Spleen (tissue), 7 donors: ENCODE measurements around the gene LDLRAD4.

Experiments
- POLR2A ChIP-seq, 3 donors: fragments of 450-650 bp; IDR thresholded peaks; one replicate each; pipeline ENCODE4 v1.5.1; 2017; ENCODE audit warnings: antibody characterized with exemption in 3 of 3, mild to moderate bottlenecking in 1 of 3
- TF ChIP-seq, protein P1 (sequence below), 11 experiments: fragments of 200-600 bp in 7 of 11; fragments of 450-650 bp in 4 of 11; sonication (generic) in 4 of 11; IDR thresholded peaks in 8 of 11; conservative IDR thresholded peaks in 3 of 11; 1 replicate in 7 of 11; 2 replicates in 4 of 11; pipeline versions ENCODE4 v1.4.0 to v1.8.0; 2016 to 2021; ENCODE audit warnings: antibody characterized with exemption in 11 of 11, inconsistent platforms in 4 of 11, mild to moderate bottlenecking in 1 of 11
- donor health status: DM: no; HTN: no; CAD: no; lungs with moderate emphysema.
- donor health status: DM: no; HTN: no; CAD: no.
- donor health status: DM: no; HTN: no; CAD: no.

DNA sequence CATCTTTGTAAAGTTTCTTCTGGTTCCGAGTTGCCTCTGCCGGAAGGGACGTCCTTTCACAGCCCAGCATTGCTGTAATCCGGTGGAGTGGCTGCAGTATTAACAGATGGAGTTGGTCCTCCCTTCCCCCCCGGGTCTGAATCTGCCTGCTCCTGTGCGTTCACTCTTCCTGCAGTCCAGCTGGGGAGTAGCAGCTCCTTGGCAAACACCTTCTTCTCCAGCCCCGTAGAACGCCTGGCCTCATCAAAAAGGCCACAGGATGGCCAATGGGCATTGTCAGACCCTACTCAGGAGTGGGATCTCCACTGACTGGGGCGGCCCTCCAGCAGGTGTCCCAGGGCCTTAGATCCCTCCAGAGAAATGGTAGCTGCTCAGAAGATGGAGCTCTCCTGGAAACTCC lies 273.8 kb downstream of the LDLRAD4 start:
- TF ChIP-seq POLR2A (IDR thresholded peaks at IDR 0.05), result no peak
- TF ChIP-seq, protein P1, sequence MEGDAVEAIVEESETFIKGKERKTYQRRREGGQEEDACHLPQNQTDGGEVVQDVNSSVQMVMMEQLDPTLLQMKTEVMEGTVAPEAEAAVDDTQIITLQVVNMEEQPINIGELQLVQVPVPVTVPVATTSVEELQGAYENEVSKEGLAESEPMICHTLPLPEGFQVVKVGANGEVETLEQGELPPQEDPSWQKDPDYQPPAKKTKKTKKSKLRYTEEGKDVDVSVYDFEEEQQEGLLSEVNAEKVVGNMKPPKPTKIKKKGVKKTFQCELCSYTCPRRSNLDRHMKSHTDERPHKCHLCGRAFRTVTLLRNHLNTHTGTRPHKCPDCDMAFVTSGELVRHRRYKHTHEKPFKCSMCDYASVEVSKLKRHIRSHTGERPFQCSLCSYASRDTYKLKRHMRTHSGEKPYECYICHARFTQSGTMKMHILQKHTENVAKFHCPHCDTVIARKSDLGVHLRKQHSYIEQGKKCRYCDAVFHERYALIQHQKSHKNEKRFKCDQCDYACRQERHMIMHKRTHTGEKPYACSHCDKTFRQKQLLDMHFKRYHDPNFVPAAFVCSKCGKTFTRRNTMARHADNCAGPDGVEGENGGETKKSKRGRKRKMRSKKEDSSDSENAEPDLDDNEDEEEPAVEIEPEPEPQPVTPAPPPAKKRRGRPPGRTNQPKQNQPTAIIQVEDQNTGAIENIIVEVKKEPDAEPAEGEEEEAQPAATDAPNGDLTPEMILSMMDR (IDR thresholded peaks at IDR 0.05 in 8 of 11, conservative IDR thresholded peaks at IDR 0.05 in 3 of 11), result no peak
